ENCODE data around the gene MAP2K7. TPM values are rescaled to one million over a fixed set of nuclear protein-coding genes. Genes with fewer than 3 reads are reported as not detected.

MAP2K7 gene
- total RNA-seq, 2 experiments from 2014 or later = 36.5 to 39.9 TPM

Other genes starting within 250 kb of the MAP2K7 start
- 1 to 10 TPM; 2.2 to 3.0 TPM for gene RETN, start 234.8 kb upstream of the MAP2K7 start, total RNA-seq
- not detected for gene MCEMP1, start 226.8 kb upstream of the MAP2K7 start, total RNA-seq
- 10 to 100 TPM; 92.8 to 95.1 TPM for gene TRAPPC5, start 223.0 kb upstream of the MAP2K7 start, total RNA-seq
- under 1 TPM; 0.29 to 0.31 TPM for gene FCER2, start 201.7 kb upstream of the MAP2K7 start, total RNA-seq
- gene CLEC4G, start 171.8 kb upstream of the MAP2K7 start, total RNA-seq = not detected
- not detected for gene CD209, start 156.3 kb upstream of the MAP2K7 start, total RNA-seq
- gene CLEC4M, start 140.6 kb upstream of the MAP2K7 start, total RNA-seq = not detected
- 1 to 10 TPM; 8.0 to 9.3 TPM for gene EVI5L, start 73.7 kb upstream of the MAP2K7 start, total RNA-seq
- under 1 TPM; 0.08 to 0.10 TPM for gene PRR36, start 29.5 kb upstream of the MAP2K7 start, total RNA-seq
- gene LRRC8E, start 15.4 kb upstream of the MAP2K7 start, total RNA-seq = not detected
- gene TGFBR3L, start 11.0 kb downstream of the MAP2K7 start, total RNA-seq = 1 to 10 TPM; 2.7 to 3.6 TPM
- 10 to 100 TPM; 18.6 to 19.0 TPM for gene SNAPC2, start 16.5 kb downstream of the MAP2K7 start, total RNA-seq
- under 1 TPM; 0.31 to 0.37 TPM for gene CTXN1, start 22.3 kb downstream of the MAP2K7 start, total RNA-seq
- 10 to 100 TPM; 63.6 to 69.6 TPM for gene TIMM44, start 39.8 kb downstream of the MAP2K7 start, total RNA-seq
- 100 to 1,000 TPM; 128 to 132 TPM for gene ELAVL1, start 101.8 kb downstream of the MAP2K7 start, total RNA-seq
- 10 to 100 TPM in 1 of 2 experiments, 1 to 10 TPM in 1; 10.0 to 10.2 TPM for gene CCL25, start 148.9 kb downstream of the MAP2K7 start, total RNA-seq
- under 1 TPM in 1 of 2 experiments, not detected in 1; 0.03 TPM for gene FBN3, start 245.7 kb downstream of the MAP2K7 start, total RNA-seq

Data from activated CD8-positive, alpha-beta T cell treated with anti-CD3 and anti-CD28 coated beads, Interleukin-2, amount 10 ng/mL, durations not matched to agents 7 days and 5 days (primary cell).